Inflammatory macrophage (primary cell): Measurements from ENCODE around the gene PDLIM1.
"Not testable (repeated sequence)": the region's sequence is repeated elsewhere in the genome, so short reads cannot be mapped to it uniquely, and the experiment has no call there.

ENCODE experiments used
- DNase-seq, 2 donors: peaks; one replicate each; pipeline ENCODE4 v3.0.0-alpha.2; 2020 to 2022

Gene PDLIM1

GRCh38 chr10:95240096-95240495 lies 50.7 kb downstream of the PDLIM1 start:
- not testable (repeated sequence) for DNase-seq

GRCh38 chr10:95237376-95238170 lies 53.2 kb downstream of the PDLIM1 start:
- DNase-seq, result no peak

- DNase-seq, result peak; percentile 15 to 23
These were observed 54.5 kb downstream of the PDLIM1 start for GRCh38 chr10:95236068-95236903.

- no peak for DNase-seq
These were observed 55.1 kb downstream of the PDLIM1 start for GRCh38 chr10:95235676-95236067.

GRCh38 chr10:95234951-95235350 lies 55.9 kb downstream of the PDLIM1 start:
- DNase-seq, result no peak

- DNase-seq, result no peak
These were observed 57.3 kb downstream of the PDLIM1 start for GRCh38 chr10:95233377-95234034.

- peak; percentile 10 to 33 for DNase-seq
These were observed 59.9 kb downstream of the PDLIM1 start for GRCh38 chr10:95230677-95231586.

- no peak for DNase-seq
These were observed 60.8 kb downstream of the PDLIM1 start for GRCh38 chr10:95229724-95230627.

GRCh38 chr10:95228934-95229723 lies 61.7 kb downstream of the PDLIM1 start:
- DNase-seq, result not testable (repeated sequence)

- no peak for DNase-seq
These were observed 65.7 kb downstream of the PDLIM1 start for GRCh38 chr10:95225136-95225535.

- DNase-seq, result no peak
These were observed 69.7 kb downstream of the PDLIM1 start for GRCh38 chr10:95221124-95221523.

GRCh38 chr10:95220539-95220938 lies 70.3 kb downstream of the PDLIM1 start:
- no peak for DNase-seq

- no peak for DNase-seq
These were observed 73.3 kb downstream of the PDLIM1 start for GRCh38 chr10:95217476-95217875.

GRCh38 chr10:95214793-95215192 lies 76.0 kb downstream of the PDLIM1 start:
- DNase-seq, result no peak

GRCh38 chr10:95214369-95214768 lies 76.4 kb downstream of the PDLIM1 start:
- DNase-seq, result no peak

- no peak for DNase-seq
These were observed 79.1 kb downstream of the PDLIM1 start for GRCh38 chr10:95211606-95212279.

- no peak for DNase-seq
These were observed 81.2 kb downstream of the PDLIM1 start for GRCh38 chr10:95209509-95210127.

- no peak for DNase-seq
These were observed 82.0 kb downstream of the PDLIM1 start for GRCh38 chr10:95208702-95209391.
